Activated T-helper 9 cell treated with anti-CD3 and anti-CD28 coated beads, Interleukin-2, amount 50 U/mL, for 16 hours (primary cell): Measurements from ENCODE around the gene SCG5.

Experiments used
- DNase-seq: peaks from one replicate; pipeline ENCODE4 v3.0.0-alpha.2; 2020; ENCODE audit warnings: low read depth

The SCG5 gene

GRCh38 chr15:32723171-32723948 is 81.8 kb downstream of the SCG5 start:
- DNase-seq, result no peak

GRCh38 chr15:32729700-32730395 is 88.3 kb downstream of the SCG5 start:
- DNase-seq, result no peak

- no peak for DNase-seq
These were observed 89.5 kb downstream of the SCG5 start for GRCh38 chr15:32730677-32731654.

- DNase-seq, result no peak
These were observed 91.2 kb downstream of the SCG5 start for GRCh38 chr15:32732574-32733157.

- no peak for DNase-seq
These were observed 91.8 kb downstream of the SCG5 start for GRCh38 chr15:32733281-32733680.

GRCh38 chr15:32735989-32736700 is 94.6 kb downstream of the SCG5 start:
- DNase-seq, result no peak

GRCh38 chr15:32736701-32737061 is 95.2 kb downstream of the SCG5 start:
- no peak for DNase-seq

GRCh38 chr15:32737304-32737703 is 95.8 kb downstream of the SCG5 start:
- no peak for DNase-seq

- no peak for DNase-seq
These were observed 97.2 kb downstream of the SCG5 start for GRCh38 chr15:32738666-32739065.

GRCh38 chr15:32739522-32740063 is 98.1 kb downstream of the SCG5 start:
- DNase-seq, result no peak

GRCh38 chr15:32743411-32744140 is 102.1 kb downstream of the SCG5 start:
- DNase-seq, result no peak

GRCh38 chr15:32746116-32746857 is 104.8 kb downstream of the SCG5 start:
- DNase-seq, result no peak
